Ramos (cell line): Measurements from ENCODE around the gene JPH3.
"Not testable (repeated sequence)": the region's sequence is repeated elsewhere in the genome, so short reads cannot be mapped to it uniquely, and the experiment has no call there.

ENCODE experiments used
- in situ Hi-C: fragments of 300-500 bp; cut with MboI; formaldehyde crosslinking; loops from one replicate; pipeline ENCODE4 v1.14.3; 2022; ENCODE audit warnings: low sequenced_read_pairs; ENCODE audit not compliant: unreplicated experiment

JPH3 gene

DNA sequence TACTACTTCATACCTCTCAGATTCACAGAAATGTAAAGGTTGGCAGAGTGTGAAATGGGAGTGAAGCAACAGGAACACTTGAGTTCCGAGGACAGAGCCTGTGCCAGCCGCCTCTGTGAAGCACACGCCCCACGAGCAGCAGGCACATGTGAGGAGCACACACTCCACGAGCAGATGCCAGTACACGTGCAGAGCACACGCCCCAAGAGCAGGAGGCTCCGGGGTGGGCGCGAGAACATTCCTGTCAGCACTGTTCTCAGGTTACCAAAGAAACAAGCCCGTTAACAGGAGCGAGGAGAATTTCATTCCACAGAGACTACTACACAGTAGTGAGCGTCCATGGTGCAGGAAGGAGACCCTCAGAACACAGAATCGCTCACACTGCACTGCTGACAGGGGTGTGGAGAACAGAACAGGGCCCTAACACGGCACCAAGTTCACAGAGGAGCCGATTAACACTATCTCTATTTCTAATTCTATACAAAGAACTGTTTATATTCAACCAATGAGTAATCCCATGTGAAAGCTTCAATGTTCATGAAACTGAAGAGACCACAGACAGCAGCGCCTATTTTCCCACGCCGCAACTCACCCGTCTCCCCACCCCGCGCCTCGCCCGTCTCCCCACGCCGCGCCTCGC, 123.4 kb downstream of the JPH3 start:
- in situ Hi-C loops: no loop called here

GRCh38 chr16:87726577-87726976, 124.3 kb downstream of the JPH3 start:
- in situ Hi-C loops: not testable (repeated sequence)

GRCh38 chr16:87727346-87727745, 125.0 kb downstream of the JPH3 start:
- in situ Hi-C loops: no loop called here

- in situ Hi-C loops: no loop called here
These were observed 125.7 kb downstream of the JPH3 start for GRCh38 chr16:87728026-87728425.

- in situ Hi-C loops: no loop called here
These were observed 127.1 kb downstream of the JPH3 start for GRCh38 chr16:87729266-87729954.

GRCh38 chr16:87731607-87732006, 129.3 kb downstream of the JPH3 start:
- in situ Hi-C loops: no loop called here

GRCh38 chr16:87733190-87733589, 130.9 kb downstream of the JPH3 start:
- in situ Hi-C loops: no loop called here

DNA sequence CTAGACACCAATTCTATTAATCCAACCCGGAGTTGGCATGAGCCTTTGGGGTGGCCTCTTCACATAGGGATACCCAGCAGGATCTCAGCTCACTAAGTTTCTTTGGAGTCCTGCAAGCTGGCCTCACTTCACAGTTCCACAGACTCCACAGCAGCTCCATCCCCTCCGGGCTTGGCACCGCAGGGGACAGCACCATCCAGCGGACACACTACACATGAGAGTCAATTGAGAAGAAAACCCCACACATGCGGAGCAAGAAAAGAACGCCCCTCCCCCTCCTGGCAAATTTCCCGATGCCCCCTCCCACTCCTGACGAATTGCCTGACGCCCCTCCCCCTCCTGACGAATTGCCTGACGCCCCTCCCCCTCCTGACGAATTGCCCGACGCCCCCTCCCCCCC, 132.3 kb downstream of the JPH3 start:
- in situ Hi-C loops: no loop called here

DNA sequence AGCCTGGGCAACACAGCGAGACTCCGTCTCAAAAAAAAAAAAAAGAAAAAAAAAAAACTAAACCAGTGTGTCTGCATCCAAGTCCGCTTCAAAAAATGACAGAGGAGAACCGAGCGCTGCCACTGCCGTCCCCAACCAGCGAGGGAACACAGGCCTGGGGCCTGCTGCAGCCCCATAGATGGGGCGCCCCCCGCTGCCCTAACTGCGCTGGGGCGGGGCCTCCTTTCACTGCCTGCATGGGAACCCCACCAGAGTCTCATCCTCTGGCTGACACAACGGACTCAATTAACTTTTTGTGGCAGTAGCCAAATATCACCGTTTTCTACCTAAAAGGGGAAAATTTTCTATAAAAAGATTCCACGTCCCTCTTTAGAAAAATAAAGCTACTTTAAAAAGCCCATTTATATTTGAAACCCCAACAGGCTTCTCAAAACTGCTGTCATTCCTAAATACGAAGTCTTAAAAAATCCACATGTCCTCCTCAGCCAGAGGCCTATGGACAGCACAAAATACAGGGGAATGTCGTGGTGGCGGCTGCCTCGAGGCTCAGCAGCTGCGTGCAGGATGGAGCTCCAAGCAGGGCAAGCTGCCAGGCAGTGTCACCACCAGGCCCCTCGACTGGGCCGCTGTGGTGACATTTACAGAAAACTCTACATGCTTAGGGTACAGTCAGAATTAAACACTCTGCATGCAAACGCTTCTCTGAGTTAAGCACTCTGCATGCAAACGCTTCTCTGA, 133.1 kb downstream of the JPH3 start:
- in situ Hi-C loops: no loop called here

GRCh38 chr16:87736008-87736382, 133.7 kb downstream of the JPH3 start:
- in situ Hi-C loops: no loop called here

DNA sequence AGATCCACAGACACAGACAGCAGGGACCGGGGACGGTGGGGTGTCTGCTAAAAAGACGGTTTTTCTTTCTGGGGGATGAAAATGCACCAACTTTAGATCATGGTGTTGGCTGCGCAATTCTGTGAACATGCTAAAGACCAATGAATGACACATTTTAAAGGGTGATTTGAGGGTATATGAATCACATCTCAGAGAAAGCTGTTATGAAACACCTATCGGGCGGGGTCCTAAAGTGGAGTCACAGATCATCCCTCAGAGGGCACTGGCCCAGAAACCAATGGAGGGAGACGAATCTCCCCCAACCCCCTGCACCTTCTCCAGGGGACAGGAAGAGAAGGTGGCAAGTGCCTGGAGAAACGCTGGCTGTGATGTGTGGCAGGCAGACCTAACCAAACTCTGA, 137.5 kb downstream of the JPH3 start:
- in situ Hi-C loops: no loop called here

DNA sequence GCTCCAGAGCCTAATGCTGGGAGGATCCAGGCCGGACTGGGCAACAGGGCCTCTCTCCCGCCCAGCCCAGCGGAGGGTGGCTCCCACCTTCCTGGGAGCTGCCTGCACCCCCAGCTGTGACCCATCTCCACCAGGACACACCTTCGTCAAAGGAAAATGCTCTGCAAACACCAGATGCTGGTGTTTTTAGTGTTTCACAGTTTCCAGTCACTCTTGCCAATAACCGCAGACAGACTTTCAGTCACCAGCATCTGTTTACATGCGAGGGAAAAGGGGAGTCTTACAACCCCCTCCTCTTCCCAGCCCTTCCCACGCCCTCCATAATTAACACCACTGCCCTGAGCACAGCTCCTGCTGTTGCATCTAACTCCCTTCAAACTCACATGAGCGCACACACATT, 138.1 kb downstream of the JPH3 start:
- in situ Hi-C loops: no loop called here

DNA sequence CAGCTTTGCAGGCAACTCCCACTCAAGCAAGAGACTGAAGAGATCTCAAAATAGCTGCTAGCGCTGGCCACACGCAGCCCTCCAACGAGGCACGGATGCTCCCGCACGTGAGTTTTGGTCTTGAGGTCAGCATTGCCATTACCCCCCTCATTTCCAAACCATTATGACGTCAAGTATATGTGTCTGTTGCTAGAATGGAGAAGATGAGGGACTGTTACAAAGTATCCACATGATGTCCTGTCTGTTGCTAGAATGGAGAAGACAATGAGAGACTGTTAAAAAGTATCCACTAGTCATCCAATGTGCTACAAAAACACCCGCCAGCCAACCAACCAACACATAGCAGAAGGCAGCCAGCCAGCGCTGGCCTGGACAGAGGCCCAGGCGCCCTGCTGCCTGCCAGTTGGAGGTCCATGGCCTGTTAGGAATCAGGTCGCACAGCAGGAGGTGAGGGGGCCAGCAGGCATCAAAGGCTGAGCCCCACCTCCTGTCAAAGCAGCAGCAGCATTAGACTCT, 138.7 kb downstream of the JPH3 start:
- in situ Hi-C loops: no loop called here

GRCh38 chr16:87741700-87742415, 139.6 kb downstream of the JPH3 start:
- in situ Hi-C loops: no loop called here

- in situ Hi-C loops: no loop called here
These were observed 140.6 kb downstream of the JPH3 start for GRCh38 chr16:87742781-87743490.

GRCh38 chr16:87744750-87745514, 142.6 kb downstream of the JPH3 start:
- in situ Hi-C loops: no loop called here

GRCh38 chr16:87746178-87746577, 143.9 kb downstream of the JPH3 start:
- in situ Hi-C loops: no loop called here
